Spinal cord (tissue), 10 donors: ENCODE measurements around the gene ASTE1. TPM values are rescaled to one million over a fixed set of nuclear protein-coding genes. Genes with fewer than 3 reads are reported as not detected.

Experiments used
- DNase-seq, 6 donors: peaks; one replicate each; pipeline versions ENCODE4 v3.0.0 to v3.0.0-alpha.2; 2013 to 2015; ENCODE audit warnings: low spot score in 6 of 6, low read depth in 4 of 6
- H3K27ac ChIP-seq: one replicate; pipeline ENCODE4 v1.5.1; 2013; ENCODE audit warnings: low read depth, low read length, control low read depth
- H3K27me3 ChIP-seq: one replicate; pipeline ENCODE4 v1.6.1; 2013; ENCODE audit warnings: low read length; ENCODE audit not compliant: control insufficient read depth, insufficient read depth
- H3K36me3 ChIP-seq: one replicate; pipeline ENCODE4 v1.6.1; 2013; ENCODE audit warnings: low read length; ENCODE audit not compliant: control insufficient read depth, insufficient read depth
- H3K4me1 ChIP-seq: one replicate; pipeline ENCODE4 v1.6.1; 2013; ENCODE audit warnings: low read length; ENCODE audit not compliant: control insufficient read depth, insufficient read depth
- H3K4me3 ChIP-seq: one replicate; pipeline ENCODE4 v1.5.1; 2013; ENCODE audit warnings: low read depth, low read length, control low read depth
- H3K9me3 ChIP-seq: one replicate; pipeline ENCODE4 v1.6.1; 2013; ENCODE audit warnings: low read length; ENCODE audit not compliant: control insufficient read depth, insufficient read depth
- WGBS: methylation state at CpG from one replicate; pipeline ENCODE4 v1.1.5; 2013; ENCODE audit warnings: missing lambda C conversion rate; ENCODE audit not compliant: insufficient coverage; 5-methylcytosine and 5-hydroxymethylcytosine counted together
- polyA plus RNA-seq, 2 donors: library from polyadenylated mRNA; unstranded; fragments of 120-200 nt; gene quantifications; one replicate each; pipeline ENCODE4 v1.2.1, GENCODE V29; 2013; ENCODE audit not compliant: insufficient read length in 2 of 2
- total RNA-seq, 2 donors: library from RNA; depleted of rRNA in 1 of 2; stranded (reverse); fragments of 120-200 nt in 1 of 2; fragments of >200 nt in 1 of 2; gene quantifications; one replicate each; pipeline versions ENCODE4 v1.2.3 to v1.2.4, GENCODE V29; 2013 to 2014
- donor health status: healthy.

The ASTE1 gene
- total and polyA plus RNA-seq, 4 donors: 9.0 to 13.2 (median 10.8) TPM

GRCh38 chr3:130968221-130968620 lies 58.4 kb downstream of the ASTE1 start:
- Histone ChIP-seq H3K27me3 (no peaks in the 10 kb centered on the region), H3K9me3 (no peaks in the 10 kb centered on the region), H3K4me3 (no peak overlapping the region), H3K4me1 (no peaks in the 10 kb centered on the region), H3K27ac (no peak overlapping the region), H3K36me3 (peaks cover 8% of the 10 kb centered on the region)
- WGBS: 100% methylated on average over 2 of the region's 3 CpGs
- no peak for DNase-seq

- H3K36me3 ChIP-seq: peaks cover 8% of the 10 kb centered on the region
- no peak for DNase-seq
- H3K27ac ChIP-seq: no peak overlapping the region
- no peaks in the 10 kb centered on the region for H3K4me1 ChIP-seq
- no CpG with 5 or more reads among the region's 2 CpGs for WGBS
- no peaks in the 10 kb centered on the region for H3K27me3 ChIP-seq
- no peak overlapping the region for H3K4me3 ChIP-seq
- no peaks in the 10 kb centered on the region for H3K9me3 ChIP-seq
These were observed 59.3 kb downstream of the ASTE1 start for GRCh38 chr3:130967281-130967680.

GRCh38 chr3:130963878-130964277 lies 62.7 kb downstream of the ASTE1 start:
- no peaks in the 10 kb centered on the region for H3K4me1 ChIP-seq
- H3K9me3 ChIP-seq: no peaks in the 10 kb centered on the region
- H3K4me3 ChIP-seq: no peak overlapping the region
- peak in 1 of 6 donors; percentile 18 for DNase-seq
- no peaks in the 10 kb centered on the region for H3K27me3 ChIP-seq
- H3K27ac ChIP-seq: no peak overlapping the region
- WGBS: 50% methylated on average over 1 of the region's 3 CpGs
- peaks cover 2% of the 10 kb centered on the region for H3K36me3 ChIP-seq

Other genes with a start within 250 kb of the ASTE1 start
- 100 to 1,000 TPM in 1 of 2 donors, 10 to 100 TPM in 1; 82.5 to 171 TPM for gene ATP2C1, start 132.7 kb downstream of the ASTE1 start, total RNA-seq
- 100 to 1,000 TPM; 124 to 149 TPM for gene ATP2C1, start 132.7 kb downstream of the ASTE1 start, polyA plus RNA-seq
- gene NEK11, start 52 bp upstream of the ASTE1 start, total RNA-seq: 10 to 100 TPM; 25.0 to 42.1 TPM
- 10 to 100 TPM; 20.8 to 21.6 TPM for gene NEK11, start 52 bp upstream of the ASTE1 start, polyA plus RNA-seq